SK-N-SH (cell line): Measurements from ENCODE around the gene IFNG. TPM values are rescaled to one million over a fixed set of nuclear protein-coding genes. Genes with fewer than 3 reads are reported as not detected.

Experiments
- CTCF ChIA-PET: fragments of 300-600, 350-600 bp; formaldehyde crosslinking; extraction: SDS; loops from one replicate; lab custom pipeline; 2021; lab: Yijun Ruan, JAX
- POLR2A ChIA-PET: fragments of 350-600 bp; sonication (Branson Sonifier 250); formaldehyde crosslinking; extraction: SDS; loops from one replicate; lab custom pipeline; 2020; ENCODE audit warnings: antibody characterized with exemption, inconsistent platforms; lab: Yijun Ruan, JAX
- DNase-seq: peaks from one replicate; pipeline ENCODE4 v3.0.0; 2012
- H2AFZ ChIP-seq: fragments of 200-600 bp; sonication (generic); 2 replicates; pipeline ENCODE4 v1.8.1; 2016; ENCODE audit warnings: antibody characterized with exemption, mild to moderate bottlenecking, low read depth
- H3F3A ChIP-seq: fragments of 200-600 bp; sonication (generic); replicated peaks from 2 replicates; pipeline ENCODE3; 2016; ENCODE audit warnings: antibody characterized with exemption, mild to moderate bottlenecking; ENCODE audit not compliant: insufficient read depth
- H3K27ac ChIP-seq, 2 experiments: fragments of 200-500 bp in 1 of 2; fragments of 200-600 bp in 1 of 2; sonication (Bioruptor generic) in 1 of 2; sonication (generic), shearing (Covaris generic) in 1 of 2; 2 replicates each; pipeline versions ENCODE4 v1.5.1 to v1.6.1; 2014 to 2016; ENCODE audit warnings: low read depth in 2 of 2, inconsistent platforms in 1 of 2, low read length in 1 of 2, mild to moderate bottlenecking in 1 of 2, mixed read lengths in 1 of 2
- H3K27me3 ChIP-seq: fragments of 200-600 bp; sonication (generic), shearing (Covaris generic); 2 replicates; pipeline ENCODE4 v1.6.1; 2016; ENCODE audit warnings: mixed run types; ENCODE audit not compliant: insufficient read depth
- H3K36me3 ChIP-seq, 2 experiments: fragments of 200-500 bp in 1 of 2; fragments of 200-600 bp in 1 of 2; sonication (Bioruptor generic) in 1 of 2; sonication (generic) in 1 of 2; replicated peaks in 1 of 2; 2 replicates each; pipeline versions ENCODE3 to v1.5.1; 2014 to 2016; ENCODE audit warnings: low read length in 1 of 2, mild to moderate bottlenecking in 1 of 2; ENCODE audit not compliant: insufficient read depth in 2 of 2, control insufficient read depth in 1 of 2
- H3K4me1 ChIP-seq, 2 experiments: fragments of 200-500 bp in 1 of 2; fragments of 200-600 bp in 1 of 2; sonication (Bioruptor generic) in 1 of 2; sonication (generic), shearing (Covaris generic) in 1 of 2; 2 replicates each; pipeline versions ENCODE4 v1.5.1 to v1.6.1; 2014 to 2016; ENCODE audit warnings: low read depth in 1 of 2, low read length in 1 of 2, mixed run types in 1 of 2; ENCODE audit not compliant: insufficient read depth in 2 of 2, control insufficient read depth in 1 of 2
- H3K4me2 ChIP-seq: fragments of 200-600 bp; sonication (generic), shearing (Covaris generic); 2 replicates; pipeline ENCODE4 v1.6.1; 2017; ENCODE audit warnings: mixed run types
- H3K4me3 ChIP-seq, 2 experiments: fragments of 200-500 bp in 1 of 2; fragments of 200-600 bp in 1 of 2; sonication (Bioruptor generic) in 1 of 2; sonication (generic), shearing (Covaris generic) in 1 of 2; 2 replicates each; pipeline versions ENCODE4 v1.5.1 to v1.8.1; 2014 to 2016; ENCODE audit warnings: low read depth in 2 of 2, inconsistent platforms in 1 of 2, low read length in 1 of 2, mild to moderate bottlenecking in 1 of 2, mixed read lengths in 1 of 2, moderate library complexity in 1 of 2
- H3K79me2 ChIP-seq: fragments of 200-600 bp; sonication (generic); 2 replicates; pipeline ENCODE4 v1.8.1; 2017; ENCODE audit warnings: mild to moderate bottlenecking; ENCODE audit not compliant: insufficient read depth
- H3K9ac ChIP-seq: fragments of 200-600 bp; sonication (generic); 2 replicates; pipeline ENCODE4 v1.6.1; 2017; ENCODE audit warnings: mixed run types
- H3K9me2 ChIP-seq: fragments of 200-600 bp; sonication (generic); 2 replicates; pipeline ENCODE4 v1.6.1; 2017; ENCODE audit warnings: mixed run types
- H3K9me3 ChIP-seq: fragments of 200-600 bp; sonication (generic); 2 replicates; pipeline ENCODE4 v1.6.1; 2017; ENCODE audit warnings: mixed run types, mild to moderate bottlenecking, moderate library complexity
- H4K20me1 ChIP-seq: fragments of 200-600 bp; sonication (generic); 2 replicates; pipeline ENCODE4 v1.6.1; 2017; ENCODE audit warnings: mild to moderate bottlenecking, mixed run types; ENCODE audit not compliant: insufficient read depth
- EZH2phosphoT487 ChIP-seq: fragments of 200-600 bp; sonication (generic); IDR thresholded peaks from 2 replicates; pipeline ENCODE4 v1.6.1; 2017; ENCODE audit warnings: low read depth, mixed run types, mild to moderate bottlenecking, antibody characterized with exemption, moderate library complexity, borderline replicate concordance
- FOSL2 ChIP-seq: IDR thresholded peaks from 2 replicates; pipeline ENCODE4 v1.4.0; 2012; ENCODE audit warnings: low read depth, mild to moderate bottlenecking, moderate library complexity, borderline replicate concordance
- FOXJ3 ChIP-seq: sonication (generic); formaldehyde crosslinking; IDR thresholded peaks from 2 replicates; pipeline ENCODE4 v1.5.1; 2020; ENCODE audit warnings: mild to moderate bottlenecking, missing genetic modification reagents
- GABPA ChIP-seq: IDR thresholded peaks from 2 replicates; pipeline ENCODE4 v1.4.0; 2012; ENCODE audit warnings: low read depth, mild to moderate bottlenecking
- MEF2A ChIP-seq: IDR thresholded peaks from 2 replicates; pipeline ENCODE4 v1.4.0; 2012; ENCODE audit warnings: low read depth, borderline replicate concordance
- RAD21 ChIP-seq: IDR thresholded peaks from 2 replicates; pipeline ENCODE4 v1.6.1; 2012; ENCODE audit warnings: mild to moderate bottlenecking, low read length
- RXRA ChIP-seq: IDR thresholded peaks from 2 replicates; pipeline ENCODE4 v1.4.0; 2012; ENCODE audit warnings: low read depth, mild to moderate bottlenecking, borderline replicate concordance
- SIN3A ChIP-seq: IDR thresholded peaks from 2 replicates; pipeline ENCODE4 v1.6.1; 2012; ENCODE audit warnings: low read depth, mild to moderate bottlenecking, low read length, moderate library complexity, borderline replicate concordance
- TAF1 ChIP-seq: IDR thresholded peaks from 2 replicates; pipeline ENCODE4 v1.6.1; 2012; ENCODE audit warnings: low read depth, mild to moderate bottlenecking, low read length, moderate library complexity, borderline replicate concordance
- TCF12 ChIP-seq: IDR thresholded peaks from 2 replicates; pipeline ENCODE4 v1.4.0; 2012
- TEAD4 ChIP-seq: IDR thresholded peaks from 2 replicates; pipeline ENCODE4 v1.4.0; 2012; ENCODE audit warnings: mild to moderate bottlenecking, borderline replicate concordance; ENCODE audit not compliant: insufficient read depth
- USF2 ChIP-seq: fragments of 150-350 bp; IDR thresholded peaks from 2 replicates; pipeline ENCODE4 v1.6.1; 2017; ENCODE audit warnings: antibody characterized with exemption, low read length, low read depth, borderline replicate concordance
- YY1 ChIP-seq: IDR thresholded peaks from 2 replicates; pipeline ENCODE4 v1.4.0; 2012; ENCODE audit warnings: low read depth, mild to moderate bottlenecking
- ZBTB33 ChIP-seq: IDR thresholded peaks from 2 replicates; pipeline ENCODE4 v1.4.0; 2012; ENCODE audit warnings: low read depth, borderline replicate concordance
- WGBS: methylation state at CpG from one replicate; pipeline ENCODE4 v1.1.6; 2017; ENCODE audit warnings: low lambda C conversion rate; 5-methylcytosine and 5-hydroxymethylcytosine counted together
- polyA plus RNA-seq, 3 experiments: library from polyadenylated mRNA; depleted of rRNA; stranded (reverse); fragments of >200 nt; gene quantifications; 2 replicates each; pipeline ENCODE4 v1.2.3, GENCODE V29; 2012
- TF ChIP-seq, protein P1 (sequence below): IDR thresholded peaks from 2 replicates; pipeline ENCODE4 v1.4.0; 2012; ENCODE audit warnings: low read depth
- TF ChIP-seq, protein P2 (sequence below): IDR thresholded peaks from 2 replicates; pipeline ENCODE4 v1.4.0; 2012; ENCODE audit warnings: low read depth, borderline replicate concordance

Gene IFNG
- polyA plus RNA-seq, 1 of the 3 experiments (the other 2 are of a cell fraction), result not detected

GRCh38 chr12:68180792-68181744, 21.5 kb upstream of the IFNG start:
- Histone ChIP-seq H3K9ac (no peak overlapping the region), H2AFZ (no peak overlapping the region), H3K4me2 (no peak overlapping the region), H3F3A (no peaks in the 10 kb centered on the region), H3K4me1 (no peaks in the 10 kb centered on the region), H4K20me1 (no peaks in the 10 kb centered on the region), H3K27me3 (no peaks in the 10 kb centered on the region; the same call in 1 of the 2 replicates), H3K9me2 (no peaks in the 10 kb centered on the region), H3K4me3 (no peak overlapping the region), H3K36me3 (no peaks in the 10 kb centered on the region), H3K9me3 (no peaks in the 10 kb centered on the region), H3K27ac (no peak overlapping the region), H3K79me2 (no peaks in the 10 kb centered on the region)
- CTCF ChIA-PET, result no interaction called here
- POLR2A ChIA-PET, result no interaction called here
- no peak for DNase-seq
- TF ChIP-seq, protein P1, sequence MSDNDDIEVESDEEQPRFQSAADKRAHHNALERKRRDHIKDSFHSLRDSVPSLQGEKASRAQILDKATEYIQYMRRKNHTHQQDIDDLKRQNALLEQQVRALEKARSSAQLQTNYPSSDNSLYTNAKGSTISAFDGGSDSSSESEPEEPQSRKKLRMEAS, result no peak
- no peak for TF ChIP-seq TEAD4
- no peak for TF ChIP-seq FOSL2
- no peak for TF ChIP-seq MEF2A
- TF ChIP-seq ZBTB33, result no peak
- 61% methylated on average over 3 of the region's 3 CpGs for WGBS

DNA sequence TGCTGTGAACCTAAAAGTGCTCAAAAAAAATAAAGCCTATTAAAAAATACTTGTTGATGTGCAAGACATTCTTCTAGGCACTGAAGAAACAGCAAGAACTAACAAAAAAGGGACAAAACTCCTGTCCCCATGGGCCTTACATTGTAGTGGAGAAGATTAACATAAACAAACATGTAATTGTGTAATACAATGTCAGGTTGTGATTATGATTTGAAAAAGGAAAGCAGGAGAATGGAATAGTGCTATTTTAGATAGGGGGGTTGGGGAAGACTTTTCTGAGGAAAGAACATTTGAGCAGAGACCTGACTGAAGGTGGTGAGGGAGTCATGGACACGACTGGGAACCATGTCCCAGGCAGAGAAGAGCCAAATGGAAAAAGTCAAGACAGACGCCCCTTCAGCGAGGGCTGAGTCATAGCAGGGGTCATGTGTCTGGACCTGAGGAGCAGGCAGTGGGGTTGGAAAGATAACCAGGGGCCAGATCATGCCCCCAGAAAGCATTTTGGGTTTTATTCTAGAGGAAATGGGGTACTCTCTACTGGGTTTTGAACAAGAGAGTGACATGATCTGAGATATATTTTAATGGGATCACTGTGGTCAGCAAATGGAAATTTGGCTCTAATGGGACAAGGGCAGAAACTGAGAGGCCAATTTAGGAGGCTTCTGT, 19.4 kb upstream of the IFNG start:
- CTCF ChIA-PET, result interaction anchor here (0.8 kb wide), 1 partner anchor 18 kb away, joined by 3 read pairs; no protein-coding TSS in a partner anchor
- H3K79me2 ChIP-seq, result no peaks in the 10 kb centered on the region
- no peak overlapping the region for H3K4me2 ChIP-seq
- POLR2A ChIA-PET, result no interaction called here
- no peak overlapping the region for H3K4me3 ChIP-seq
- H3K9me2 ChIP-seq, result no peaks in the 10 kb centered on the region
- H3F3A ChIP-seq, result no peaks in the 10 kb centered on the region
- DNase-seq, result no peak
- no peaks in the 10 kb centered on the region for H4K20me1 ChIP-seq
- H2AFZ ChIP-seq, result no peak overlapping the region
- H3K36me3 ChIP-seq, result no peaks in the 10 kb centered on the region
- TF ChIP-seq RXRA (no peak), USF2 (no peak), TCF12 (no peak), MEF2A (no peak), SIN3A (no peak), FOXJ3 (CRISPR knock-in tag) (no peak), YY1 (no peak), GABPA (no peak), EZH2phosphoT487 (no peak), TAF1 (no peak), RAD21 (no peak)
- TF ChIP-seq, protein P2, sequence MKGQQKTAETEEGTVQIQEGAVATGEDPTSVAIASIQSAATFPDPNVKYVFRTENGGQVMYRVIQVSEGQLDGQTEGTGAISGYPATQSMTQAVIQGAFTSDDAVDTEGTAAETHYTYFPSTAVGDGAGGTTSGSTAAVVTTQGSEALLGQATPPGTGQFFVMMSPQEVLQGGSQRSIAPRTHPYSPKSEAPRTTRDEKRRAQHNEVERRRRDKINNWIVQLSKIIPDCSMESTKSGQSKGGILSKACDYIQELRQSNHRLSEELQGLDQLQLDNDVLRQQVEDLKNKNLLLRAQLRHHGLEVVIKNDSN, result no peak
- TF ChIP-seq, protein P1, result no peak
- H3K4me1 ChIP-seq, result no peaks in the 10 kb centered on the region
- no peak overlapping the region for H3K9ac ChIP-seq
- H3K27ac ChIP-seq, result no peak overlapping the region
- WGBS, result 53% methylated on average over 3 of the region's 3 CpGs
- no peaks in the 10 kb centered on the region for H3K9me3 ChIP-seq
- no peaks in the 10 kb centered on the region for H3K27me3 ChIP-seq
